Measurements from ENCODE around the gene EFCC1. TPM values are rescaled to one million over a fixed set of nuclear protein-coding genes. Genes with fewer than 3 reads are reported as not detected.

Gene EFCC1
- total RNA-seq, 2 donors from 2014 or later: 1.3 to 1.7 TPM

GRCh38 chr3:129039271-129040038 lies 38.4 kb downstream of the EFCC1 start:
- no peak overlapping the region for H3K27ac ChIP-seq
- H3K4me3 ChIP-seq: no peak overlapping the region
- H3K9me3 ChIP-seq: no peaks in the 10 kb centered on the region
- H3K9ac ChIP-seq (ENCODE audit: low read depth in 2 of 2, low read length in 2 of 2): no peak overlapping the region
- no peak for TF ChIP-seq CTCF (IDR thresholded peaks at IDR 0.05)
- peak; percentile 61 for DNase-seq
- intact Hi-C loops (cut with DNase I): no loop called here
- no peaks in the 10 kb centered on the region for H3K27me3 ChIP-seq
- H3K36me3 ChIP-seq: no peaks in the 10 kb centered on the region
- H3K4me1 ChIP-seq: no peaks in the 10 kb centered on the region

GRCh38 chr3:129040039-129040336 lies 38.9 kb downstream of the EFCC1 start:
- intact Hi-C loops (cut with DNase I): no loop called here
- H3K36me3 ChIP-seq: no peaks in the 10 kb centered on the region
- H3K27ac ChIP-seq: no peak overlapping the region
- H3K27me3 ChIP-seq: no peaks in the 10 kb centered on the region
- H3K9me3 ChIP-seq: no peaks in the 10 kb centered on the region
- H3K4me1 ChIP-seq: no peaks in the 10 kb centered on the region
- no peak for DNase-seq
- H3K4me3 ChIP-seq: no peak overlapping the region
- no peak for TF ChIP-seq CTCF (IDR thresholded peaks at IDR 0.05)
- H3K9ac ChIP-seq (ENCODE audit: low read depth in 2 of 2, low read length in 2 of 2): no peak overlapping the region

- no peak for TF ChIP-seq CTCF (IDR thresholded peaks at IDR 0.05)
- DNase-seq: no peak
These were observed 39.6 kb downstream of the EFCC1 start for GRCh38 chr3:129040579-129041300.

GRCh38 chr3:129045675-129046036 lies 44.6 kb downstream of the EFCC1 start:
- Histone ChIP-seq H3K4me1 (no peaks in the 10 kb centered on the region), H3K4me3 (peak overlapping the region; percentile 22), H3K27me3 (no peaks in the 10 kb centered on the region), H3K9me3 (no peaks in the 10 kb centered on the region), H3K27ac (no peak overlapping the region), H3K9ac (ENCODE audit: low read depth in 2 of 2, low read length in 2 of 2) (peak overlapping the region in 1 of 2 donors; percentile 50), H3K36me3 (no peaks in the 10 kb centered on the region)
- TF ChIP-seq CTCF (IDR thresholded peaks at IDR 0.05): no peak
- DNase-seq: no peak
- intact Hi-C loops (cut with DNase I): no loop called here

More at GRCh38 chr3:129040579-129041300, 39.6 kb downstream of the EFCC1 start:
- Histone ChIP-seq H3K4me3 (no peak overlapping the region), H3K36me3 (no peaks in the 10 kb centered on the region), H3K27me3 (no peaks in the 10 kb centered on the region), H3K9ac (ENCODE audit: low read depth in 2 of 2, low read length in 2 of 2) (no peak overlapping the region), H3K9me3 (no peaks in the 10 kb centered on the region), H3K4me1 (no peaks in the 10 kb centered on the region), H3K27ac (no peak overlapping the region)
- intact Hi-C loops (cut with DNase I): no loop called here

- H3K9ac ChIP-seq (ENCODE audit: low read depth in 2 of 2, low read length in 2 of 2): peak overlapping the region in 1 of 2 donors; percentile 50
These were observed 45.1 kb downstream of the EFCC1 start for GRCh38 chr3:129046037-129046731.

More at GRCh38 chr3:129046037-129046731, 45.1 kb downstream of the EFCC1 start:
- H3K27ac ChIP-seq: no peak overlapping the region
- no peaks in the 10 kb centered on the region for H3K9me3 ChIP-seq
- intact Hi-C loops (cut with DNase I): no loop called here
- peak overlapping the region; percentile 22 for H3K4me3 ChIP-seq
- no peaks in the 10 kb centered on the region for H3K36me3 ChIP-seq
- H3K4me1 ChIP-seq: no peaks in the 10 kb centered on the region
- no peak for DNase-seq
- no peak for TF ChIP-seq CTCF (IDR thresholded peaks at IDR 0.05)
- H3K27me3 ChIP-seq: no peaks in the 10 kb centered on the region
